ENCODE results near the gene SLC30A5. TPM values are rescaled to one million over a fixed set of nuclear protein-coding genes. Genes with fewer than 3 reads are reported as not detected.

Gene SLC30A5
- total RNA-seq, 2 donors from 2014 or later: 72.2 to 79.3 TPM

DNA sequence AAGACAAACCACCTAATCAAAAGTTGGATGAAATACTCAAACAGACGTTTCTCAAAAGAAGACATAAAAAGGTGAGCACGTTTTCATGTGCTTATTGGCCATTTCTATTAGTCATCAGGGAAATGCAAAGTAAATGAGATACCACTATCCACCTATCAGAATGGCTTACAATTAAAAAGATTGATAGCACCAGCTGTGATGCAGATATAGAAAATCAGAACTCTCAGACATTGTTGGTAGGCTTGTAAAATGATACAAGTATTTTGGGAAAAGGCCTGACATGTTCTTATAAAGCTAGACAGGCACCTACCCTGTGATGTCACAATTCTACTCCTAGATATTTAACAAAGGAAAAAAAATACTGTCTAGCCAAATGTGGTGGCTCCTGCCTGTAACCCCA lies 44.0 kb upstream of the SLC30A5 start:
- Histone ChIP-seq H3K4me3 (no peak overlapping the region), H3K4me1 (replicated peaks) (no peaks in the 10 kb centered on the region), H3K27ac (no peak overlapping the region), H3K36me3 (no peaks in the 10 kb centered on the region), H3K9me3 (no peaks in the 10 kb centered on the region), H3K27me3 (replicated peaks; ENCODE audit: insufficient read depth) (no peaks in the 10 kb centered on the region)
- TF ChIP-seq, protein P1, sequence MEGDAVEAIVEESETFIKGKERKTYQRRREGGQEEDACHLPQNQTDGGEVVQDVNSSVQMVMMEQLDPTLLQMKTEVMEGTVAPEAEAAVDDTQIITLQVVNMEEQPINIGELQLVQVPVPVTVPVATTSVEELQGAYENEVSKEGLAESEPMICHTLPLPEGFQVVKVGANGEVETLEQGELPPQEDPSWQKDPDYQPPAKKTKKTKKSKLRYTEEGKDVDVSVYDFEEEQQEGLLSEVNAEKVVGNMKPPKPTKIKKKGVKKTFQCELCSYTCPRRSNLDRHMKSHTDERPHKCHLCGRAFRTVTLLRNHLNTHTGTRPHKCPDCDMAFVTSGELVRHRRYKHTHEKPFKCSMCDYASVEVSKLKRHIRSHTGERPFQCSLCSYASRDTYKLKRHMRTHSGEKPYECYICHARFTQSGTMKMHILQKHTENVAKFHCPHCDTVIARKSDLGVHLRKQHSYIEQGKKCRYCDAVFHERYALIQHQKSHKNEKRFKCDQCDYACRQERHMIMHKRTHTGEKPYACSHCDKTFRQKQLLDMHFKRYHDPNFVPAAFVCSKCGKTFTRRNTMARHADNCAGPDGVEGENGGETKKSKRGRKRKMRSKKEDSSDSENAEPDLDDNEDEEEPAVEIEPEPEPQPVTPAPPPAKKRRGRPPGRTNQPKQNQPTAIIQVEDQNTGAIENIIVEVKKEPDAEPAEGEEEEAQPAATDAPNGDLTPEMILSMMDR (IDR thresholded peaks at IDR 0.05): no peak
- TF ChIP-seq POLR2A (IDR thresholded peaks at IDR 0.05) (no peak), POLR2AphosphoS5 (IDR thresholded peaks at IDR 0.05) (no peak)
- WGBS: 45% methylated on average over 2 of the region's 2 CpGs
- intact Hi-C loops (cut with DNase I): no loop called here
- DNase-seq (ENCODE audit: low spot score): no peak

DNA sequence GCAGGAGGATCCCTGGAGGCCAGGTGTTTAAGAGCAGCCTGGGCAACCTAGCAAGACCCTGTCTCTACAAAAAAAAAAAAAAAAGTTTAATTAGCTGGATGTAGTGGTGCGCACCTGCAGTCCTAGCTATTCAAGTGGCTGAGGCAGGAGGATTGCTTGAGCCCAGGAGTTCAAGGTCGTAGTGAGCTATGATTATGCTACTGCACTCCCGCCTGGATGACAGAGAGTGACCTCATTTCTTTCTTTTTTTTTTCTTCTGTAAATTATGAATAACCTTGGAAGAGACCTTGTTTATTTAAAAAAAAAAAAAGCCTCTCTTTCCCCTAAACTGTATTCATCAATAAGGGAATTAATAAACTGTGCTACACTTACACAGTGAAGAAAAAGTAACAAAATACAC lies 43.6 kb upstream of the SLC30A5 start:
- no peak for DNase-seq (ENCODE audit: low spot score)
- H3K9me3 ChIP-seq: no peaks in the 10 kb centered on the region
- no peaks in the 10 kb centered on the region for H3K4me1 ChIP-seq (replicated peaks)
- WGBS: 80% methylated on average over 3 of the region's 3 CpGs
- H3K27me3 ChIP-seq (replicated peaks; ENCODE audit: insufficient read depth): no peaks in the 10 kb centered on the region
- no peak for TF ChIP-seq POLR2AphosphoS5 (IDR thresholded peaks at IDR 0.05)
- no peak for TF ChIP-seq POLR2A (IDR thresholded peaks at IDR 0.05)
- TF ChIP-seq, protein P1 (IDR thresholded peaks at IDR 0.05): no peak
- H3K36me3 ChIP-seq: no peaks in the 10 kb centered on the region
- no peak overlapping the region for H3K27ac ChIP-seq
- no peak overlapping the region for H3K4me3 ChIP-seq
- intact Hi-C loops (cut with DNase I): no loop called here

DNA sequence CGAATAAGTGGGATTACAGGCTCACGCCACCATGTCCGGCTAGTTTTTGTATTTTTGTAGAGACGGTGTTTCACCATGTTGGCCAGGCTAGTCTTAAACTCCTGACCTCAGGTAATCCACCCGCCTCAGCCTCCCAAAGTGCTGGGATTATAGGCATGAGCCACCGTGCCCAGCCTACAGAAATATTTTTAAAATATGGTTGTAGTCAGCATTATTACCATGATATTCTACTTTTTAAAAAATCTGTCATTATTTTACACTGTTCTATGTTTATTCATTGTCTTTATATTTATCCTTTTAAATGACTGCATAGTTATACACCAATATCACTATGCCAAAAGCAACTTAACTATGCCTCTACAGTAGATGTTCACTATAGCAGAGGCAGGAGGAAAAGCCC lies 41.6 kb upstream of the SLC30A5 start:
- TF ChIP-seq, protein P1 (IDR thresholded peaks at IDR 0.05): no peak
- no peak for TF ChIP-seq POLR2A (IDR thresholded peaks at IDR 0.05)
- TF ChIP-seq POLR2AphosphoS5 (IDR thresholded peaks at IDR 0.05): no peak
- no peak for DNase-seq (ENCODE audit: low spot score)
- Histone ChIP-seq H3K36me3 (no peaks in the 10 kb centered on the region), H3K4me3 (no peak overlapping the region), H3K27ac (no peak overlapping the region), H3K4me1 (replicated peaks) (no peaks in the 10 kb centered on the region), H3K9me3 (no peaks in the 10 kb centered on the region), H3K27me3 (replicated peaks; ENCODE audit: insufficient read depth) (no peaks in the 10 kb centered on the region)
- intact Hi-C loops (cut with DNase I): no loop called here
- 96% methylated on average over 6 of the region's 6 CpGs for WGBS

DNA sequence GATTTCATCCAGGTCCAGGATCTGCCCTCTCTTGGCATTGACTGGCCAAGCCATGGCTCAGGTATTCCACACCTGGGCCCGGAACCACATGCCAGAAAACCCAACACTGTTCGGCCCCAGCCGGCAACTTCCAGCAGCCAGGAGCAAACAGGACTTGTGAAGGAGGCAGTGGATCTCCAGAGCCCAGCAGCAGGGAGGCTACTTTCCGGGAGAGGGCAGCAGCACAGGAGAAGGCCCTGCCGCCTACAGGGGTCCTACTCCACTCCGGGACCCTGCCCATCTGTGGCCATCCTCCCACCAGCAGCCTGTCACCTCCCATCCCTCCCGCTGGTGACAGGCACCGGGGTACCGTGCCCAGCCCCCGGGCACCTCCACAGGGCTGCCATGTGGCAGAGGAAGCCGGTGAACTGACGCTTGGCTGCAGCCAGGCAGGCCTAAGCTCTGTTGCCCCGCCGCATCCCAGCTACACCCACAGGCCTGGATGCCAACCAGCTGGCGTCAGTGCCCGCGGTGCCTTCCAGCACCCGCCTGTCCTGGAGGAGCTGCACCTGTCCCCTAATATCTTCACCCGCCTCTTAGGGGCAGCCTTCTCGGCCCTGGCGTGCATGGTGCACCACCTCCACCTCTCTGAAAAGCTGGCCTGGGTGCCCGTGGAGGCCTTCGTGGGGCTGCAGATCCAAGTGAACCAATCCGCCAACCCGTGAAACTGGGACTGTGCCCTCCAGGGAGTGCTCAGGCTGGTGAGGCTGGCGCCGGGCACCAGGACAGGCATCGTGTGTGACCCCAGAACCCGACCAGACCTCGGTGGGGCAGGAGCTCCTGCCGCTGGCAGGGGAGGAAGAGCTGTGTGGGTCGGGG lies 18.9 kb upstream of the SLC30A5 start:
- H3K36me3 ChIP-seq: no peaks in the 10 kb centered on the region
- no peaks in the 10 kb centered on the region for H3K9me3 ChIP-seq
- no peak overlapping the region for H3K4me3 ChIP-seq
- H3K4me1 ChIP-seq (replicated peaks): no peaks in the 10 kb centered on the region
- TF ChIP-seq POLR2A (IDR thresholded peaks at IDR 0.05) (no peak), POLR2AphosphoS5 (IDR thresholded peaks at IDR 0.05) (no peak)
- TF ChIP-seq, protein P1 (IDR thresholded peaks at IDR 0.05): no peak
- H3K27ac ChIP-seq: no peak overlapping the region
- no peak for DNase-seq (ENCODE audit: low spot score)
- H3K27me3 ChIP-seq (replicated peaks; ENCODE audit: insufficient read depth): no peaks in the 10 kb centered on the region
- intact Hi-C loops (cut with DNase I): no loop called here
- WGBS: 93% methylated on average over 32 of the region's 32 CpGs
